Effector CD8-positive, alpha-beta T cell (primary cell): ENCODE data around the gene PFDN1.

Experiments
- DNase-seq: peaks from one replicate; lab custom pipeline; 2025; lab: John Stamatoyannopoulos, UW

The PFDN1 gene

GRCh38 chr5:140259500-140259899 is 43.4 kb downstream of the PFDN1 start:
- DNase-seq, result no peak

GRCh38 chr5:140258873-140259272 is 44.0 kb downstream of the PFDN1 start:
- no peak for DNase-seq

GRCh38 chr5:140258016-140258415 is 44.9 kb downstream of the PFDN1 start:
- DNase-seq, result no peak

GRCh38 chr5:140256726-140257125 is 46.2 kb downstream of the PFDN1 start:
- no peak for DNase-seq

GRCh38 chr5:140255460-140256157 is 47.3 kb downstream of the PFDN1 start:
- no peak for DNase-seq

GRCh38 chr5:140253985-140254384 is 48.9 kb downstream of the PFDN1 start:
- DNase-seq, result no peak

GRCh38 chr5:140252470-140253126 is 50.3 kb downstream of the PFDN1 start:
- no peak for DNase-seq

- no peak for DNase-seq
Measured at GRCh38 chr5:140251527-140251973, 51.4 kb downstream of the PFDN1 start.

- no peak for DNase-seq
Measured at GRCh38 chr5:140250386-140250785, 52.5 kb downstream of the PFDN1 start.

- no peak for DNase-seq
Measured at GRCh38 chr5:140249536-140249935, 53.4 kb downstream of the PFDN1 start.

- DNase-seq, result no peak
Measured at GRCh38 chr5:140248414-140248813, 54.5 kb downstream of the PFDN1 start.

- no peak for DNase-seq
Measured at GRCh38 chr5:140246378-140247122, 56.4 kb downstream of the PFDN1 start.

- no peak for DNase-seq
Measured at GRCh38 chr5:140245926-140246325, 57.0 kb downstream of the PFDN1 start.

GRCh38 chr5:140245341-140245740 is 57.6 kb downstream of the PFDN1 start:
- DNase-seq, result no peak

GRCh38 chr5:140244525-140245025 is 58.3 kb downstream of the PFDN1 start:
- peak; percentile 50 for DNase-seq

- DNase-seq, result no peak
Measured at GRCh38 chr5:140243706-140244250, 59.1 kb downstream of the PFDN1 start.

- no peak for DNase-seq
Measured at GRCh38 chr5:140242890-140243585, 59.9 kb downstream of the PFDN1 start.

GRCh38 chr5:140242099-140242498 is 60.8 kb downstream of the PFDN1 start:
- no peak for DNase-seq

GRCh38 chr5:140240987-140241706 is 61.8 kb downstream of the PFDN1 start:
- DNase-seq, result no peak

- DNase-seq, result peak; percentile 11
Measured at GRCh38 chr5:140239939-140240700, 62.8 kb downstream of the PFDN1 start.
